Small intestine (tissue), 7 donors: Measurements from ENCODE around the gene TLR2. TPM values are rescaled to one million over a fixed set of nuclear protein-coding genes. Genes with fewer than 3 reads are reported as not detected.

Source experiments
- DNase-seq, 2 donors: peaks; one replicate each; pipeline versions ENCODE4 v3.0.0 to v3.0.0-alpha.2; 2013
- FAIRE-seq: peaks from 2 replicates; lab custom pipeline; 2012; peaks lifted over from hg19 to GRCh38; lab: Jason Lieb, UNC
- H3K27ac ChIP-seq, 3 donors: one replicate each; pipeline ENCODE4 v1.5.1; 2013; ENCODE audit warnings: low read length in 2 of 3, mild to moderate bottlenecking in 2 of 3, control low read depth in 1 of 3, inconsistent platforms in 1 of 3, low read depth in 1 of 3, moderate library complexity in 1 of 3
- H3K27me3 ChIP-seq, 3 donors: one replicate each; pipeline ENCODE4 v1.6.1; 2013; ENCODE audit warnings: low read length in 3 of 3, inconsistent platforms in 1 of 3; ENCODE audit not compliant: control insufficient read depth in 3 of 3, insufficient read depth in 3 of 3
- H3K36me3 ChIP-seq, 3 donors: one replicate each; pipeline ENCODE4 v1.6.1; 2013; ENCODE audit warnings: low read length in 3 of 3, inconsistent platforms in 1 of 3, low read depth in 1 of 3, mild to moderate bottlenecking in 1 of 3, moderate library complexity in 1 of 3; ENCODE audit not compliant: control insufficient read depth in 3 of 3, insufficient read depth in 2 of 3
- H3K4me1 ChIP-seq, 3 donors: one replicate each; pipeline ENCODE4 v1.6.1; 2013; ENCODE audit warnings: low read length in 2 of 3, inconsistent platforms in 1 of 3, low read depth in 1 of 3, mild to moderate bottlenecking in 1 of 3, moderate library complexity in 1 of 3; ENCODE audit not compliant: control insufficient read depth in 3 of 3, insufficient read depth in 2 of 3
- H3K4me3 ChIP-seq, 3 donors: one replicate each; pipeline ENCODE4 v1.5.1; 2013; ENCODE audit warnings: low read length in 3 of 3, control low read depth in 1 of 3, inconsistent platforms in 1 of 3, low read depth in 1 of 3, mild to moderate bottlenecking in 1 of 3, moderate library complexity in 1 of 3
- H3K9me3 ChIP-seq, 2 donors: one replicate each; pipeline ENCODE4 v1.6.1; 2013; ENCODE audit warnings: low read depth in 1 of 2, low read length in 1 of 2; ENCODE audit not compliant: control insufficient read depth in 2 of 2, insufficient read depth in 1 of 2
- WGBS, 3 donors: extraction: QIAGEN DNeasy Blood & Tissue Kit; methylation state at CpG; one replicate each; pipeline ENCODE4 v1.1.7; 2013; 5-methylcytosine and 5-hydroxymethylcytosine counted together
- polyA plus RNA-seq, 4 donors: library from polyadenylated mRNA; stranded (reverse) in 3 of 4; unstranded in 1 of 4; fragments of 200-250 nt in 3 of 4; fragments of 120-200 nt in 1 of 4; gene quantifications; one replicate each; pipeline versions ENCODE4 v1.2.1 to v1.2.3, GENCODE V29; 2013
- donor health status: healthy with polysubstance abuse.
- donor health status: control.
- donor health status: control.
- donor health status: Bipolar disorder and iron deficiency.
- donor health status: healthy.

The TLR2 gene
- polyA plus RNA-seq, 4 donors = 1.4 to 11.2 (median 3.1) TPM

- Histone ChIP-seq H3K4me3 (no peak overlapping the region), H3K27ac (peak overlapping the region in 1 of 3 donors; percentile 56), H3K36me3 (no peaks in the 10 kb centered on the region), H3K27me3 (no peaks in the 10 kb centered on the region), H3K4me1 (no peaks in the 10 kb centered on the region), H3K9me3 (peaks cover 0 to 4% of the 10 kb centered on the region in 2 donors)
- 65 to 75% (median 71%) methylated on average over 3 of the region's 3 CpGs for WGBS, 3 donors
- no peak for FAIRE-seq
- DNase-seq = no peak
Observed at GRCh38 chr4:153651116-153651515, 33.0 kb upstream of the TLR2 start.

- peak overlapping the region in 1 of 3 donors; percentile 56 for H3K27ac ChIP-seq
- no peaks in the 10 kb centered on the region for H3K27me3 ChIP-seq
- no peaks in the 10 kb centered on the region for H3K36me3 ChIP-seq
- FAIRE-seq (no peak), DNase-seq (peak in 1 of 2 donors; percentile 18)
- H3K4me3 ChIP-seq = no peak overlapping the region
- WGBS, 3 donors = 52 to 67% (median 63%) methylated on average over 5 of the region's 5 CpGs
- H3K9me3 ChIP-seq = peaks cover 0 to 4% of the 10 kb centered on the region in 2 donors
- no peaks in the 10 kb centered on the region for H3K4me1 ChIP-seq
Observed at GRCh38 chr4:153651587-153651986, 32.5 kb upstream of the TLR2 start.

- 74 to 79% (median 78%) methylated on average over 11 of the region's 11 CpGs for WGBS, 3 donors
- Histone ChIP-seq H3K27me3 (no peaks in the 10 kb centered on the region), H3K9me3 (peaks cover 0 to 4% of the 10 kb centered on the region in 2 donors), H3K4me1 (no peaks in the 10 kb centered on the region), H3K27ac (peak overlapping the region in 1 of 3 donors; percentile 42), H3K4me3 (no peak overlapping the region), H3K36me3 (no peaks in the 10 kb centered on the region)
- DNase-seq (no peak), FAIRE-seq (no peak)
Observed at GRCh38 chr4:153652051-153652784, 31.9 kb upstream of the TLR2 start.

DNA sequence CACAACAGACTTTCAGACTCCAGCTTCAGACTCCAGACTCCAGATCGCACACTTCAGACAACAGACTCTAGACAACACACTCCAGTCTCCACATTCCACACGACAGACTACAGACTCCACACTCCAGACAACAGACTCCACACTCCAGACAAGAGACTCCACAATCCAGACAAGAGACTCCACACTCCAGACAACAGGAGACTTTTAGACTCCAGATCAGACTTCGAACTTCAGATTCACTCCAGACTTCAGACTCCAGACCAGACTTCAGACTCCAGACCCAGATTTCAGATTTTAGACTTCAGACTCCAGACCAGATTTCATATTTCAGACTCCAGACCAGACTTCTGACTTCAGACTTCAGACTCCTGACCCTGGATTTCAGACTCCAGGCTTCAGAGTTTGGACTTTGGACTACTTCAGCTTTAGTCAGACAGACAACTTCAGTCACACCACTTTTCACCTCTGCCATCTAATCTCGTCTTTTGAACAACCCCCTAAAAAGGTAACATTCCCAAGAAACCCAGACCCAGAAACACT lies 29.0 kb upstream of the TLR2 start:
- Histone ChIP-seq H3K27ac (peak overlapping the region in 1 of 3 donors; percentile 23), H3K4me3 (no peak overlapping the region), H3K9me3 (peaks cover 0 to 4% of the 10 kb centered on the region in 2 donors), H3K4me1 (no peaks in the 10 kb centered on the region), H3K36me3 (no peaks in the 10 kb centered on the region), H3K27me3 (no peaks in the 10 kb centered on the region)
- no peak for FAIRE-seq
- DNase-seq = no peak
- WGBS, 3 donors = 62 to 70% (median 63%) methylated on average over 4 of the region's 4 CpGs

GRCh38 chr4:153655928-153656327 lies 28.2 kb upstream of the TLR2 start:
- Histone ChIP-seq H3K27me3 (no peaks in the 10 kb centered on the region), H3K9me3 (peaks cover 0 to 4% of the 10 kb centered on the region in 2 donors), H3K4me1 (no peaks in the 10 kb centered on the region), H3K4me3 (no peak overlapping the region), H3K27ac (no peak overlapping the region), H3K36me3 (no peaks in the 10 kb centered on the region)
- WGBS, 3 donors = 75 to 81% (median 79%) methylated on average over 4 of the region's 4 CpGs
- FAIRE-seq (no peak), DNase-seq (no peak)

GRCh38 chr4:153661215-153661822 lies 22.8 kb upstream of the TLR2 start:
- Histone ChIP-seq H3K27me3 (no peaks in the 10 kb centered on the region), H3K4me1 (peaks cover 0 to 6% (median 0%) of the 10 kb centered on the region in 3 donors), H3K4me3 (no peak overlapping the region), H3K27ac (no peak overlapping the region), H3K9me3 (peaks cover 0 to 11% of the 10 kb centered on the region in 2 donors), H3K36me3 (no peaks in the 10 kb centered on the region)
- no peak for FAIRE-seq
- 75 to 86% (median 85%) methylated on average over 6 of the region's 6 CpGs for WGBS, 3 donors
- no peak for DNase-seq

DNA sequence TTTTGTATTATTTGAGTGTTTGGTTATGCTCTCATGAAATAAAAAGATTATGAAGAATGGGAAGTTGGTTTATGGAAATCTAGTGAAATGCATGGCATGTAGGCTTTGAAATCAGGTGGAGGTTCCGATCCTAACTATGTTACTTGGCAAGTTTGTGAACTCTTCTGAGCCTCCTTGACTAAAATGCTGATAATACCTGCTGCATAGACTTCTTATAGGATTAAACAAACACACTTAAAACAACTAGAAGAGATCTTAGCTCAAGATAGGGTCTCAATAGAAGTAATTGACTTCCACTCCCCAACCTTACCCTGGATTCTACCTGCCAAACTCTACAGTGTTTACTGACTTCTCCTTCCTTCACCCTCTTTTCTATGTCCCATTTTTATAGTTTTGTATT lies 22.2 kb upstream of the TLR2 start:
- FAIRE-seq = no peak
- no peak for DNase-seq
- Histone ChIP-seq H3K4me1 (peaks cover 0 to 6% (median 0%) of the 10 kb centered on the region in 3 donors), H3K27me3 (no peaks in the 10 kb centered on the region), H3K36me3 (no peaks in the 10 kb centered on the region), H3K27ac (no peak overlapping the region), H3K4me3 (no peak overlapping the region), H3K9me3 (peaks cover 0 to 11% of the 10 kb centered on the region in 2 donors)
- 93 to 96% (median 94%) methylated on average over 1 of the region's 1 CpG for WGBS, 3 donors

- FAIRE-seq = no peak
- 76 to 90% (median 89%) methylated on average over 1 of the region's 1 CpG for WGBS, 3 donors
- H3K4me1 ChIP-seq = peaks cover 0 to 6% (median 0%) of the 10 kb centered on the region in 3 donors
- H3K4me3 ChIP-seq = no peak overlapping the region
- no peak overlapping the region for H3K27ac ChIP-seq
- H3K36me3 ChIP-seq = no peaks in the 10 kb centered on the region
- no peaks in the 10 kb centered on the region for H3K27me3 ChIP-seq
- H3K9me3 ChIP-seq = peaks cover 0 to 15% of the 10 kb centered on the region in 2 donors
- DNase-seq = no peak
Observed at GRCh38 chr4:153663667-153664066, 20.4 kb upstream of the TLR2 start.
